NCI-H526 (cell line): ENCODE data around the gene PRUNE2.

Experiments used
- DNase-seq, 2 experiments: peaks; one replicate each; lab custom pipeline; 2025; lab: John Stamatoyannopoulos, UW

PRUNE2 gene

DNA sequence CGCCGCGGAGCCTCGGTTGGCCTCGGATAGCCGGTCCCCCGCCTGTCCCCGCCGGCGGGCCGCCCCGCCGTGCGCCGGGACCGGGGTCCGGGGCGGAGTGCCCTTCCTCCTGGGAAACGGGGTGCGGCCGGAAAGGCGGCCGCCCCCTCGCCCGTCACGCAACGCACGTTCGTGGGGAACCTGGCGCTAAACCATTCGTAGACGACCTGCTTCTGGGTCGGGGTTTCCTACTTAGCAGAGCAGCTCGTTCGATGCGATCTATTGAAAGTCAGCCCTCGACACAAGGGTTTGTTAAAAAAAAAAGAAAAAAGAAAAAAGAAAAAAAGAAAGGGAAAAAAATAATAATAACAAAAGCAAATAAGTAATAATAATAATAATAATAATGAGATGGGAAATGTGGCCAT, 334.2 kb downstream of the PRUNE2 start:
- DNase-seq: no peak

DNA sequence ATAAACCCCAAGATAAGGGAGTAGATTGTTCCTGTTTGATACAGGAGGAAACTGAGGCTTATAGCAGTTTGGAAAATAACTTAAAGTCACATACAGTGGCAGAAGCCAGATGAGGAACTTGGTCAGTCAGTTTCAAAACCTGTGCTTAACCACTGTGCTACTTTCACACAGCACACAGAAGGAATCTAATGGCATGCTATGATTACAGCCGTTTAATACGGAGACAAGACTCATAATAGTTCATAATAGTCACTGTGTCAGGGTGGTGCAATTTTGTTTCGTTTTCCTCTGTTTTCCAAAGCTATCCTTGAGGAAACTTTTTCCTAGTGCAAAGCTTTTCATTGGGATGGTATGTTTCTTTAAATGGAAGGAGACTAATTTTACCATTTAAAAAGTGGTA, 334.6 kb downstream of the PRUNE2 start:
- DNase-seq: no peak

DNA sequence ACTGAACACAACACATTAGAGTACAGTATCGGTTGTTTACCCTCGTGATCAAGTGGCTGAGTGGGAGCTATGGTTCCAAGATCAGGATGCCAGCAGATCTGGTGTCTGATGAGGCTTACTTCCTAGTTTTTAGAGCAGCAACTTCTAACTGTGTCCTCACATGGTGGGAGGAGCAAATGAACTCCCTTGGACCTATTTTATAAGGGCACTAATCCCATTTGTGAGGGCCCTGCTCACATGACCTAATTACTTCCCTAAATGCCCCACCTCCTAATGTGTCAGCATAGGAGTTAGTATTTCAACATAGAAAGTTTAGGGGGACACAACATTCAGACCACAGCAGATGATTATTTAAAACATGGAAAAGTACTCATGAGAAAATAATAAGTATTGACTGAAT, 335.1 kb downstream of the PRUNE2 start:
- no peak for DNase-seq

DNA sequence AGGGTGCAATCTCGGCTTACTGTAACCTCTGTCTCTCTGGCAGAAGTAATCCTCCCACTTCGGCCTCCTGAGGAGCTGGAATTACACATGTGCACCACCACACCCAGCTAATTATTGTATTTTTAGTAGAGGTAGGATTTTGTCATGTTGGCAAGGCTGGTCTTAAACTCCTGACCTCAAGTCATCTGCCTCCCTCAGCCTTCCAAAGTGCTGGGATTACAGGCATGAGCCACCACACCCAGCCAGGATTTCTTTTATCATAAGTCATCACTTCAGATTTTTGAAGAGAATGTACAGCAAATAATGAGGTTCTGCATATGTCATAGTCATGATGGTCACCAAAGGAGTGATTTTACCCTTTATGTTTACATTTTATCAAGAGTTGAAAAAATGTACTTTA, 338.8 kb downstream of the PRUNE2 start:
- DNase-seq: no peak

DNA sequence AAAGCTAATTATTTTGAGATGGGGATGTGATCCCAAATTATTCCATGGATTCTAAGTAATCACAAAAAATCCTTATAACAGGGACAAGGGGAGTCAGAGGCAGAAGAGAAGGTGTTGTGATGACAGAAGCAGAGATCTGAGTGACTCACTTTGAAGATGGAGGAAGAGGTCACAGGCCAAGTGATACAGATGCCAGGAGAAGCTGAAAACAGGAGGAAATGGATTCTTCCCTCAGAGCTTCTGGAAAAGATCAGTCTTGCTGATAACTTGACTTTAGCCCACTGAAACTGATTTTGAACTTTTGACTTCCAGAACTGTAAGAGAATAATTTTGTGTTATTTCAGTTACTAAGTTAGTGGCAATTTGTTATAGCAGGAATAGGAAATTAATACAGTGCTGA, 341.6 kb downstream of the PRUNE2 start:
- DNase-seq: no peak

DNA sequence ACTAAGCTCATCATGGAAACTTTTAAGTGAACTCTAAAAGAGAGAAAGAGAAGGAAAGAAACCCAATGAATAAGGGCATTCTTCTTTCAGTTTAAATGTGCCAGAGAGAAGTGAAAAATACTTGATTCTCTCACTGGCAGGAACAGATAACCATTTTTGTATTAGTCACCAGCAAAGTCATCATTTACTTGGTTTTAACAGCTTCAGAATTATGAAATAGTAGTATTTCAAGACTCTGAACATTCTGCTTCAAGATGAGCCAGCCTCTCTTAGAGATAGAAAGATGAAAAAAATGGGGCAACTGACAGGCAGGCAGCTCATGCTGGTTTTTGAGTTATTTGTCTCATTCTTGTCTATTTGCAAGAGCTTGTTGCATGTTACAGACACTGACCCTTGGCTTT, 343.4 kb downstream of the PRUNE2 start:
- no peak for DNase-seq

DNA sequence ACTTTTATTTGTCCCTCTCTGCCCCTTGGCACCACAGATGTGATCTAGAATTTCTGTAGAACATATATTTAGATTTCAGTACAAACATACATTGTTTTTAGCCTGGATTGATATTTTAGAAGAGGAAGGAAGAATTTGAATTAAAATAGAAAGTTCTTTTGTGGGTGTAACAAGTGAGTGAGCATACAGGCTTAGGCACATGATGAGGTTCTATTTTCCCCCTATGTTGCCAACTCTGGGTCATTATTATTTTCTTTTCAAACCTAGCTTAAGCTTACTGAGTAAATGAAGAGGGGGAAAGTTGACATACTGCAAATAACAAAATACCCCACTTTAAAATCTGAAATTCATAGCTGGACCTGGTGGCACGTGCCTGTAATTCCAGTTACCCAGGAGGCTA, 344.0 kb downstream of the PRUNE2 start:
- no peak for DNase-seq
